Aorta (tissue), 5 donors: ENCODE measurements around the gene IGF2R. TPM values are rescaled to one million over a fixed set of nuclear protein-coding genes. Genes with fewer than 3 reads are reported as not detected.
"Not testable (repeated sequence)": the region's sequence is repeated elsewhere in the genome, so short reads cannot be mapped to it uniquely, and the experiment has no call there.

Experiments used
- ATAC-seq: fragments of 200-7000 bp; cut with Tn5 transposase; one replicate; pipeline ENCODE4 v1.9.1; 2022; ENCODE audit warnings: moderate library complexity; ENCODE audit not compliant: low FRiP score
- DNase-seq, 2 donors: peaks; one replicate each; pipeline ENCODE4 v3.0.0-alpha.2; 2020
- H3K27ac ChIP-seq, 2 donors: one replicate each; pipeline ENCODE4 v1.5.1; 2013; ENCODE audit warnings: low read length in 2 of 2, mild to moderate bottlenecking in 2 of 2, moderate library complexity in 2 of 2, control low read depth in 1 of 2, inconsistent platforms in 1 of 2, low read depth in 1 of 2
- H3K27me3 ChIP-seq, 2 donors: one replicate each; pipeline ENCODE4 v1.6.1; 2013; ENCODE audit warnings: control low read depth in 1 of 2, low read length in 1 of 2, mild to moderate bottlenecking in 1 of 2, moderate library complexity in 1 of 2; ENCODE audit not compliant: insufficient read depth in 2 of 2, control insufficient read depth in 1 of 2
- H3K36me3 ChIP-seq, 2 donors: one replicate each; pipeline ENCODE4 v1.6.1; 2013; ENCODE audit warnings: control low read depth in 1 of 2, low read length in 1 of 2, mild to moderate bottlenecking in 1 of 2; ENCODE audit not compliant: insufficient read depth in 2 of 2, control insufficient read depth in 1 of 2
- H3K4me1 ChIP-seq, 2 donors: one replicate each; pipeline ENCODE4 v1.6.1; 2013; ENCODE audit warnings: low read length in 2 of 2, control low read depth in 1 of 2, mild to moderate bottlenecking in 1 of 2, moderate library complexity in 1 of 2; ENCODE audit not compliant: insufficient read depth in 2 of 2, control insufficient read depth in 1 of 2
- H3K4me3 ChIP-seq, 2 donors: one replicate each; pipeline ENCODE4 v1.5.1; 2013; ENCODE audit warnings: low read length in 2 of 2, control low read depth in 1 of 2, mild to moderate bottlenecking in 1 of 2
- H3K9me3 ChIP-seq: one replicate; pipeline ENCODE4 v1.6.1; 2013; ENCODE audit warnings: mild to moderate bottlenecking, low read length; ENCODE audit not compliant: control insufficient read depth
- WGBS, 2 donors: extraction: QIAGEN DNeasy Blood & Tissue Kit; methylation state at CpG; one replicate each; pipeline ENCODE4 v1.1.7; 2013; 5-methylcytosine and 5-hydroxymethylcytosine counted together
- intact Hi-C, 2 donors: fragments of 100-400 bp; cut with DNase I; formaldehyde crosslinking; loops; one replicate each; pipeline versions ENCODE4 v1.14.2 to v1.15.0; 2022
- polyA plus RNA-seq, 2 donors: library from polyadenylated mRNA; stranded (reverse); fragments of 200-250 nt; gene quantifications; one replicate each; pipeline ENCODE4 v1.2.3, GENCODE V29; 2013
- total RNA-seq, 2 donors: library from RNA; stranded (reverse); fragmentation: NEBNext Ultra II Directional; extraction: Animal tissue kit (Norgen Biotek cat#: 25700); gene quantifications; one replicate each; pipeline ENCODE4 v1.2.1, GENCODE V29; 2021
- donor health status: healthy with polysubstance abuse.
- donor health status: Bipolar disorder and iron deficiency.
- donor health status: DM: no; HTN: no; CAD: no.
- donor health status: DM: no; HTN: no; CAD: no.
- donor health status: DM: yes; HTN: yes; CAD: no.

The IGF2R gene
- total and polyA plus RNA-seq, 4 donors: 5.8 to 82.0 (median 54.6) TPM

DNA sequence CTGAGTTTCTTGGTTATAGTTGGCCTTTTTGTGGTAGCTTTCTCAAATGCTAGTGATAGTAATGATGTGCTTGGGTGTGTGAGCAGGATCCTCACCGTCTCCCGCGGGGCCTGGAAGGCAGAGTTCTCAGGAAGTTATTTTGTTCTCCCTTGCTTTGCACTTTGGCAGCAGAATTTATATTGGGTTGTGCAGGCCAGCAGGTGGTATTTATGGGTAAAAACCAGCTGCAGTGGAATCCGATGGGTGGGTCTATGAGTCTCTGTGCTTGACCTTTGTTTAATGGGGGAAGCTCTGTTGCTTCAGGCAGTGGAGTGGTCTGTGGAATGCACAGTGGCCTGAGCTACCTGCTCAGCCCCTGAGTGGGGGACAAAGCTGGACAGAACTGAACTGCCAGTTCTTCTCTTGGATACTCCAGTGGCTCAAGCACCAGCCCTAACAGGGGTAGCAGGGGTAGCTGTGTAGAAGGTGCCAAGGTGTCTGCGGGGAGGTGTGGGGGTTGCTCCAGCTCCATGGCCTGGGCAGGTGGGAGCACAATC, 27.3 kb downstream of the IGF2R start:
- H3K4me3 ChIP-seq: no peak overlapping the region
- H3K27me3 ChIP-seq: no peaks in the 10 kb centered on the region
- H3K27ac ChIP-seq: no peak overlapping the region
- ATAC-seq (no peak), DNase-seq (no peak)
- H3K36me3 ChIP-seq: no peaks in the 10 kb centered on the region
- H3K4me1 ChIP-seq: peaks cover 0 to 2% of the 10 kb centered on the region in 2 donors
- 95 to 96% methylated on average over 5 of the region's 5 CpGs for WGBS, 2 donors
- H3K9me3 ChIP-seq: no peaks in the 10 kb centered on the region
- intact Hi-C loops: no loop called here

DNA sequence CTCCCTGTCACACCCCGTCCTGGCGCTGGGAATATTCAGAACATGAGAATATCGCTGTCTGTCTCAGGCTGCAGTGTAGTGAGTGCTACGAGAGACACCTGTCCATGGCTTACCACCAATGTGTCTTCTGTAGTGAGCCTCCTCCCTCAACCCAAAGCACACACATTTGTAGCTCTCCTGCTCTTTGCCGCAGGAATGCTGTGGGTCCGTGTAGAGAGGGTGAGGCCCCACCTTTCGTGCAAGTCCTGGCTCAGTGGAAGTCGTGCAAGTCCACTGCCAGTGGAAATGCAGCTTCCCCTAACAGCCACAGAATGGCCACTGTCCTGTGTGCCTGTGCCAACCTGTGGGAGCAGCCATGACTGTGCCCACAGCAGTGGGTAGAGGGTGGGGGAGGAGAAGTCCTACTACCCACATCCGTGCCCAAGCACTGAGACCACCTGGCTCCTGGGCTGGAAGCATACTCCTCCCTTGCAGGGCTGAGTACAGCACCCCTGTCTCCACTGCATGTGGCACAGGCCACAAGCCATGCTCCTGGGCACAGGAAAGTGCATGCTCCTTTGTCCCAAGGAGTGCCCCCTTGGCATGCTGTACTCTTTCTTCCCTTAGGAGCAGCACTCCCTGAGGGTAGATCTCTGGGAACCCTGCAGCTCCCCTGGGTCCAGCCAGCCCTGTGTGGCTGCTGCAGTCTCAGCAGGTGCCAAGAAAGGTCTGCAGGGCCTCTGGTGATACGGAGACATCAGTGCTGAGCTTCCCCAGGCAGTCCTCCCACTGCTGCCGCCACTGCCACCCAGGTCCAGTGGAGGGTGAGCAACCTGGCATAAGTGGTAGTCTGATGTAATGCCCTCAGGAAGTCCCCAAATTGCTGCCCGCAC, 28.0 kb downstream of the IGF2R start:
- Histone ChIP-seq H3K27ac (no peak overlapping the region), H3K4me1 (no peaks in the 10 kb centered on the region), H3K4me3 (no peak overlapping the region), H3K9me3 (no peaks in the 10 kb centered on the region), H3K27me3 (no peaks in the 10 kb centered on the region), H3K36me3 (no peaks in the 10 kb centered on the region)
- intact Hi-C loops: no loop called here
- ATAC-seq (no peak), DNase-seq (no peak)
- WGBS, 2 donors: 84 to 88% methylated on average over 12 of the region's 12 CpGs

DNA sequence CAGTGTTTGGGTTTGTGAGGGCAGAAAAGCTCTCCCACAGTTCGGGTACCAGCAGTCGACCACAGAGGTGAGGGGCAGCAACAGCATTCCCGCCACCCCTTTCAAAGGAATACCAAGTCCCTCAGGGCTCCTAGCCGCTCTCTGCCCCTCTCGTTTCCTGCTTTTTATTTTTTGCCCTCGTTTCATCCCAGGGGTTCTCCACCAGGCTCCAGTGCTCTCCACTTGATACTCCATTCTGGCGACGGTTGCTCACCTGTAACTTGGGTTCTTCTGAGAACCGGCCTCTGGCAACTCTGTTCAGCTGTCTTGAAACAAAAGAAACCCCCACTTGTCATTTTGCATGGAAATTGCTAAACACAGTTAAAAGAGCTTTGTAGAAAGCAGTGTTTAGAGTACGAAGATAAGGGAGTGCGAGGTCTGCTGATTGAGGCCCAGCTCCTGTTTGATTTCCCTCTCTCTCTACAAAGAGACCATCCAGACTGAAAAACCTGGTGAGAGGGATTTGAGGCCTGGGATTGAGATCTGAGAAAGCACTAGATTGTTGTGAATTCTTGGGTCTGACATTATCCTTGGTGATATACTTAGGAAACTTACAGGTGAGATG, 28.7 kb downstream of the IGF2R start:
- 89 to 93% methylated on average over 11 of the region's 11 CpGs for WGBS, 2 donors
- DNase-seq: no peak

DNA sequence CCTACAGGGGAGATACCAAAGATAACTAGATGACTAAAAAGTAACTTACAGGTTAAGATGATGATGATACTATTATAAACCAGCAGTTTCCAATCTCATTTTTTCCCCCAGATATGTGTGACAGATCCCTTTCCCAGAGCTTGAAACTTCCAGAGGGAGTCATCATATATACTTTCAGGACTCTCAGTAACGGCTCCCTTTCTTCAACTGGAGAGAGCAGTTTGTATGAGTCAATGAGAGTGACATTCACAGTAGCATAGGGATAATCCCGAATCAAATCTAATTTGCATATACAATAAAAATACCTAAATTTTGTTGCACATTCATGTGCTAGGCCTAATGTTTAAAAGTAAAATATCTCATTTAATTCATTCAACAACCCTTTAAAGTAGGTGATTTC, 29.7 kb downstream of the IGF2R start:
- intact Hi-C loops: no loop called here
- 86 to 88% methylated on average over 2 of the region's 2 CpGs for WGBS, 2 donors
- no peaks in the 10 kb centered on the region for H3K36me3 ChIP-seq
- H3K9me3 ChIP-seq: no peaks in the 10 kb centered on the region
- H3K27ac ChIP-seq: no peak overlapping the region
- ATAC-seq (no peak), DNase-seq (no peak)
- no peak overlapping the region for H3K4me3 ChIP-seq
- no peaks in the 10 kb centered on the region for H3K27me3 ChIP-seq
- H3K4me1 ChIP-seq: no peaks in the 10 kb centered on the region

More for the DNA sequence above, 28.7 kb downstream of the IGF2R start:
- Histone ChIP-seq H3K27me3 (no peaks in the 10 kb centered on the region), H3K4me1 (no peaks in the 10 kb centered on the region), H3K9me3 (no peaks in the 10 kb centered on the region), H3K27ac (no peak overlapping the region), H3K36me3 (no peaks in the 10 kb centered on the region), H3K4me3 (no peak overlapping the region)
- no peak for ATAC-seq
- intact Hi-C loops: no loop called here

DNA sequence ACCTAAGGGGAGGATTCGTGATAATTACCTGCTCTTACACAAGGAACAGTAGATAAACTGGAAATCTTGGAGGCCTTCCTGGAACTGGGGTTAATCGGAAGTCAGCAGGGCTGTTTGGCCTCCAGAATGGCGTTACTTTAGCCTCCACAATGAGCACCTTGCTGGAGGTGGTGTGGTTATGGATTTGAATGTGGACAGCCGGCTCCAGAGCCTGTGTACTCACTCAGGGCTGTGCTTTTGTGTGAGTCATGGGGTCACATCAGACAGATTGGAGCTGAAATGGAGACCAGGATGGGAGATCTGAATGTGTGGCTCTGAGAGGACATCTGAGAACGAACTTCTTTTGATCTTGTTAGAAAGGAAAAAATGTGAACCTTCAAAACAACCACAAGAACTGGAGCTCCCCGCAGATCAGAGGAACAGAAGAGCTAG, 30.4 kb downstream of the IGF2R start:
- 91 to 95% methylated on average over 6 of the region's 6 CpGs for WGBS, 2 donors
- intact Hi-C loops: no loop called here
- H3K36me3 ChIP-seq: no peaks in the 10 kb centered on the region

DNA sequence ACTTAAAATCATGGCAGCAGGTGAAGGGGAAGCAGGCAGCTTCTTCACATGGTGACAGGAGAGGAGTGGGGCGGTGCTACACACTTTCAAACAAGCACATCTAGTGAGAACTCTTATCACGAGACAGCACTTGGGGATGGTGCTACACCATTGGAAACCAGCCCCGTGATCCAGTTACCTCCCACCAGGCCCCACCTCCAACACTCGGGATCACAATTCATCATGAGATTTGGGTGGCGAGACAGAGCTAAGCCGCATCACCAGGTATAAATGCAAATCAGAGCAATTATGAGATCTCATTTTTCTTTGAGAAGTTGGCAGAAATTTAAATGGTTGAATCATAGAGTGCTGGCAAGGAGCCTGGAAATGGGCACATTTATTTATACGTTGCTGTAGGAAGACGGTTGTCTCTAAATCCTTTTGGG, 31.4 kb downstream of the IGF2R start:
- Histone ChIP-seq H3K9me3 (no peaks in the 10 kb centered on the region), H3K4me3 (no peak overlapping the region), H3K27me3 (no peaks in the 10 kb centered on the region), H3K36me3 (no peaks in the 10 kb centered on the region), H3K27ac (no peak overlapping the region), H3K4me1 (no peaks in the 10 kb centered on the region)
- ATAC-seq (no peak), DNase-seq (no peak)
- intact Hi-C loops: no loop called here
- WGBS, 2 donors: 80 to 82% methylated on average over 8 of the region's 8 CpGs

More for the DNA sequence above, 30.4 kb downstream of the IGF2R start:
- H3K27ac ChIP-seq: no peak overlapping the region
- H3K4me3 ChIP-seq: no peak overlapping the region
- no peaks in the 10 kb centered on the region for H3K27me3 ChIP-seq
- H3K4me1 ChIP-seq: no peaks in the 10 kb centered on the region
- H3K9me3 ChIP-seq: no peaks in the 10 kb centered on the region
- DNase-seq (no peak), ATAC-seq (no peak)

DNA sequence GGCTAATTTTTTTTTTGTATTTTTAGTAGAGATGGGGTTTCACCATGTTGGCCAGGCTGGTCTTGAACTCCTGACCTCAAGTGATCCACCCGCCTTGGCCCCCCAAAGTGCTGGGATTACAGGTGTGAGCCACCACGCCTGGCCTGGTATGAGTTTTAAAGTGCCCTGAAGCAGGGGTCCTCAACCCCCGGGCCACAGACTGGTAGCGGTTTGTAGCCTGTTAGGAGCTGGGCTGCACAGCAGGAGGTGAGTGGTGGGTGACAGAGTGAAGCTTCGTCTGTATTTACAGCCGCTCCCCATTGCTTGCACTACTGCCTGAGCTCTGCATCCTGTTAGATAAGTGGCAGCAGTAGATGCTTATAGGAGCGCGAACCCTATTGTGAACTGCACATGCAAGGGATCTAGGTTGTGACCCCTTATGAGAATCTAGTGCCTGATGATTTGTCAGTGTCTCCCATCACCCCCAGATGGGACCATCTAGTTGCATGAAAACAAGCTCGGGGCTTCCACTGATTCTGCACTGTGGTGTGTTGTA, 32.1 kb downstream of the IGF2R start:
- WGBS, 2 donors: 88 to 97% methylated on average over 9 of the region's 9 CpGs
- DNase-seq, H3K9me3 ChIP-seq, H3K27ac ChIP-seq, H3K36me3 ChIP-seq, intact Hi-C loops, ATAC-seq, H3K4me3 ChIP-seq, H3K4me1 ChIP-seq, H3K27me3 ChIP-seq: not testable (repeated sequence)

DNA sequence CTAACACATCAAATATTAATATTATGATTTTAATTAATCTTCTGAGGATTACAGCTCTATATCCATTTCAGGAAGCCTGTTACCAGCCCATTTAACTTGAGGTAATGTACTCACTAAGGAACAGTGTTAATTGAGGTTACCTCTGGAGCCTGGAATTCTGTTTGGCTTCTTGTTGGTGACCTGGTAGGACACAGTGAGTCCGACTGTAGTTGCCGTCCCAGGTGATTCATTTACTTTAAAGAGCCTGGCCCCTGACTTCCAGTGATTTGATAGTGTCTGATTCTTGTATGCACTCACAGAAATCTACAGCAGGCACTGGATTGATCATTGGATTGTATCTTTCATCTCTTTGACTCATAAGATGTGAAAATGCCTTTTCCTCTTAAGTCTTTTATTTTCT, 34.0 kb downstream of the IGF2R start:
- no peak for ATAC-seq

More for the DNA sequence above, 34.0 kb downstream of the IGF2R start:
- no peaks in the 10 kb centered on the region for H3K9me3 ChIP-seq
- DNase-seq: no peak
- WGBS, 2 donors: 87 to 89% methylated on average over 2 of the region's 2 CpGs
- intact Hi-C loops: no loop called here
- H3K4me3 ChIP-seq: no peak overlapping the region
- no peaks in the 10 kb centered on the region for H3K36me3 ChIP-seq
- H3K27ac ChIP-seq: no peak overlapping the region
- H3K4me1 ChIP-seq: no peaks in the 10 kb centered on the region
- H3K27me3 ChIP-seq: no peaks in the 10 kb centered on the region
